ENCODE data around the gene TTLL4. TPM values are rescaled to one million over a fixed set of nuclear protein-coding genes. Genes with fewer than 3 reads are reported as not detected.

Gene TTLL4
- total and polyA plus RNA-seq, 2 of the 8 experiments (the other 6 are each of a cell fraction or from before 2014, with no cell fraction given), result 71.1 to 105 TPM

GRCh38 chr2:218721934-218722333 is 11.3 kb downstream of the TTLL4 start (continued):
- no peak for TF ChIP-seq CHD7 (IDR thresholded peaks at IDR 0.05; ENCODE audit: insufficient replicate concordance, low read length)
- no peak for TF ChIP-seq ASH2L (IDR thresholded peaks at IDR 0.05; ENCODE audit: low read length)
- TF ChIP-seq PHF8 (conservative IDR thresholded peaks at IDR 0.05; ENCODE audit: low read depth, low read length), result no peak
- TF ChIP-seq RXRA (IDR thresholded peaks at IDR 0.05; ENCODE audit: insufficient read depth, low read depth, low read length), result no peak
- TF ChIP-seq BCL11A (IDR thresholded peaks at IDR 0.05; ENCODE audit: low read depth in 2 of 2, low read length in 2 of 2), result no peak
- no peak for TF ChIP-seq POLR2A (IDR thresholded peaks at IDR 0.05; ENCODE audit: control extremely low read depth in 1 of 2, low read depth in 2 of 2, low read length in 2 of 2)
- TF ChIP-seq NANOG (IDR thresholded peaks at IDR 0.05; ENCODE audit: insufficient read depth, low read depth, low read length, poor library complexity, severe bottlenecking), result no peak
- no peak for TF ChIP-seq RBBP5 (IDR thresholded peaks at IDR 0.05; ENCODE audit: borderline replicate concordance, low read depth, low read length)
- TF ChIP-seq KDM4A (IDR thresholded peaks at IDR 0.05; ENCODE audit: low read depth, low read length, severe bottlenecking), result no peak

Measured in H1 (cell line).